Activated CD4-positive, alpha-beta memory T cell treated with anti-CD3 and anti-CD28 coated beads, Interleukin-2, amount 10 ng/mL, durations not matched to agents 7 days and 5 days (primary cell): ENCODE results near the gene NKPD1. TPM values are rescaled to one million over a fixed set of nuclear protein-coding genes. Genes with fewer than 3 reads are reported as not detected.

Experiments used
- CTCF ChIA-PET: fragments of 350-600 bp; sonication (Branson Sonifier 250); formaldehyde crosslinking; loops from one replicate; lab custom pipeline; 2021; ENCODE audit warnings: antibody characterized with exemption, inconsistent platforms; lab: Charles Lee
- POLR2A ChIA-PET: fragments of 350-600 bp; sonication (Branson Sonifier 250); formaldehyde crosslinking; loops from one replicate; lab custom pipeline; 2021; ENCODE audit warnings: antibody characterized with exemption; lab: Charles Lee
- DNase-seq: peaks from one replicate; pipeline ENCODE4 v3.0.0-alpha.2; 2020
- H3K27ac Mint-ChIP-seq: one replicate; pipeline ENCODE4 v1.8.0; 2021; ENCODE audit warnings: mild to moderate bottlenecking, mixed read lengths
- H3K27me3 Mint-ChIP-seq: one replicate; pipeline ENCODE4 v1.8.0; 2021; ENCODE audit warnings: mixed read lengths
- H3K36me3 Mint-ChIP-seq: one replicate; pipeline ENCODE4 v1.8.0; 2021; ENCODE audit warnings: low read depth, mixed read lengths
- H3K4me1 Mint-ChIP-seq: one replicate; pipeline ENCODE4 v1.8.0; 2021; ENCODE audit warnings: mixed read lengths
- H3K4me3 Mint-ChIP-seq: one replicate; pipeline ENCODE4 v1.8.0; 2021; ENCODE audit warnings: mild to moderate bottlenecking, mixed read lengths
- H3K9me3 Mint-ChIP-seq: one replicate; pipeline ENCODE4 v1.8.0; 2021; ENCODE audit warnings: mixed read lengths
- total RNA-seq, 2 experiments: library from RNA; stranded (reverse); gene quantifications; one replicate each; pipeline ENCODE4 v1.2.3, GENCODE V29; 2021

NKPD1 gene
- total RNA-seq, 2 experiments from 2014 or later, result 0.10 to 0.15 TPM

- no peak for DNase-seq
- Mint-ChIP-seq H3K36me3 (no peaks in the 10 kb centered on the region), H3K9me3 (no peaks in the 10 kb centered on the region), H3K27ac (no peak overlapping the region), H3K27me3 (peaks cover 15% of the 10 kb centered on the region), H3K4me3 (no peak overlapping the region), H3K4me1 (peaks cover 15% of the 10 kb centered on the region)
- POLR2A ChIA-PET, result interaction anchor here (0.9 to 1.2 kb wide), 2 partner anchors 10 to 12 kb away, joined by 3 to 4 read pairs; no protein-coding TSS in a partner anchor
- CTCF ChIA-PET, result no interaction called here
Measured at GRCh38 chr19:45159971-45160324, 834 bp downstream of the NKPD1 start.

- H3K27ac Mint-ChIP-seq, result no peak overlapping the region
- DNase-seq, result no peak
- ChIA-PET CTCF (no interaction called here), POLR2A (interaction anchor here (0.9 to 1.2 kb wide), 2 partner anchors 10 to 12 kb away, joined by 3 to 4 read pairs; no protein-coding TSS in a partner anchor)
- peaks cover 17% of the 10 kb centered on the region for H3K27me3 Mint-ChIP-seq
- H3K9me3 Mint-ChIP-seq, result no peaks in the 10 kb centered on the region
- H3K4me1 Mint-ChIP-seq, result peaks cover 12% of the 10 kb centered on the region
- no peaks in the 10 kb centered on the region for H3K36me3 Mint-ChIP-seq
- H3K4me3 Mint-ChIP-seq, result no peak overlapping the region
Measured at GRCh38 chr19:45159210-45159970, 1.4 kb downstream of the NKPD1 start.

GRCh38 chr19:45158503-45159209, 2.1 kb downstream of the NKPD1 start:
- H3K36me3 Mint-ChIP-seq, result no peaks in the 10 kb centered on the region
- no peaks in the 10 kb centered on the region for H3K9me3 Mint-ChIP-seq
- H3K4me1 Mint-ChIP-seq, result peaks cover 12% of the 10 kb centered on the region
- CTCF ChIA-PET, result no interaction called here
- DNase-seq, result no peak
- H3K27ac Mint-ChIP-seq, result no peak overlapping the region
- POLR2A ChIA-PET, result interaction anchor here (1.2 kb wide), 1 partner anchor 11 kb away, joined by 4 read pairs; no protein-coding TSS in a partner anchor
- no peak overlapping the region for H3K4me3 Mint-ChIP-seq
- H3K27me3 Mint-ChIP-seq, result peaks cover 24% of the 10 kb centered on the region

- H3K27ac Mint-ChIP-seq, result no peak overlapping the region
- peaks cover 31% of the 10 kb centered on the region for H3K27me3 Mint-ChIP-seq
- H3K36me3 Mint-ChIP-seq, result peaks cover 4% of the 10 kb centered on the region
- no peak overlapping the region for H3K4me3 Mint-ChIP-seq
- ChIA-PET POLR2A (no interaction called here), CTCF (no interaction called here)
- no peak for DNase-seq
- peaks cover 2% of the 10 kb centered on the region for H3K9me3 Mint-ChIP-seq
- H3K4me1 Mint-ChIP-seq, result peaks cover 19% of the 10 kb centered on the region
Measured at GRCh38 chr19:45156751-45157150, 4.0 kb downstream of the NKPD1 start.

GRCh38 chr19:45156011-45156630, 4.7 kb downstream of the NKPD1 start:
- H3K4me1 Mint-ChIP-seq, result peaks cover 24% of the 10 kb centered on the region
- no peak for DNase-seq
- ChIA-PET CTCF (no interaction called here), POLR2A (no interaction called here)
- H3K36me3 Mint-ChIP-seq, result peaks cover 4% of the 10 kb centered on the region
- no peak overlapping the region for H3K27ac Mint-ChIP-seq
- peaks cover 34% of the 10 kb centered on the region for H3K27me3 Mint-ChIP-seq
- peaks cover 2% of the 10 kb centered on the region for H3K9me3 Mint-ChIP-seq
- no peak overlapping the region for H3K4me3 Mint-ChIP-seq

GRCh38 chr19:45154064-45154827, 6.5 kb downstream of the NKPD1 start:
- Mint-ChIP-seq H3K4me3 (no peak overlapping the region), H3K36me3 (peaks cover 4% of the 10 kb centered on the region), H3K9me3 (peaks cover 2% of the 10 kb centered on the region), H3K27me3 (peaks cover 33% of the 10 kb centered on the region), H3K27ac (no peak overlapping the region), H3K4me1 (peaks cover 28% of the 10 kb centered on the region)
- ChIA-PET POLR2A (interaction anchor here (0.5 to 3.3 kb wide), 4 partner anchors 16 to 222 kb away, joined by 3 to 20 read pairs (median 6); partner anchors contain the start of genes BLOC1S3 and TRAPPC6A), CTCF (interaction anchor here (1.0 to 3.3 kb wide), 4 partner anchors 10 to 62 kb away, joined by 3 to 9 read pairs (median 4); partner anchors contain the start of genes BLOC1S3 and TRAPPC6A)
- DNase-seq, result no peak

- DNase-seq, result peak; percentile 40
- POLR2A ChIA-PET, result interaction anchor here (0.9 to 3.3 kb wide), 6 partner anchors 11 to 115 kb away, joined by 3 to 20 read pairs (median 4); partner anchors contain the start of genes BLOC1S3, CLASRP and TRAPPC6A
- H3K27me3 Mint-ChIP-seq, result peaks cover 33% of the 10 kb centered on the region
- peaks cover 4% of the 10 kb centered on the region for H3K36me3 Mint-ChIP-seq
- no peak overlapping the region for H3K27ac Mint-ChIP-seq
- H3K4me3 Mint-ChIP-seq, result peak overlapping the region; percentile 49
- CTCF ChIA-PET, result interaction anchor here (0.6 to 3.3 kb wide), 5 partner anchors 11 to 184 kb away, joined by 3 to 9 read pairs (median 4); partner anchors contain the start of genes BLOC1S3 and TRAPPC6A
- H3K4me1 Mint-ChIP-seq, result peaks cover 29% of the 10 kb centered on the region
- peaks cover 2% of the 10 kb centered on the region for H3K9me3 Mint-ChIP-seq
Measured at GRCh38 chr19:45153339-45154063, 7.3 kb downstream of the NKPD1 start.

GRCh38 chr19:45152504-45153338, 8.1 kb downstream of the NKPD1 start:
- Mint-ChIP-seq H3K27ac (no peak overlapping the region), H3K36me3 (peaks cover 4% of the 10 kb centered on the region), H3K4me1 (peaks cover 29% of the 10 kb centered on the region), H3K9me3 (peaks cover 2% of the 10 kb centered on the region), H3K27me3 (peaks cover 30% of the 10 kb centered on the region), H3K4me3 (peak overlapping the region; percentile 49)
- ChIA-PET POLR2A (interaction anchor here (0.9 to 3.3 kb wide), 7 partner anchors 10 to 114 kb away, joined by 3 to 20 read pairs (median 4); partner anchors contain the start of genes BLOC1S3, CLASRP, PPP1R37 and TRAPPC6A), CTCF (interaction anchor here (0.6 to 3.3 kb wide), 4 partner anchors 15 to 185 kb away, joined by 3 to 9 read pairs (median 4); partner anchors contain the start of genes BLOC1S3 and TRAPPC6A)
- DNase-seq, result peak; percentile 66

GRCh38 chr19:45151821-45152503, 8.8 kb downstream of the NKPD1 start:
- Mint-ChIP-seq H3K36me3 (peaks cover 4% of the 10 kb centered on the region), H3K9me3 (peaks cover 2% of the 10 kb centered on the region), H3K27me3 (peaks cover 26% of the 10 kb centered on the region), H3K27ac (no peak overlapping the region), H3K4me3 (no peak overlapping the region), H3K4me1 (peaks cover 29% of the 10 kb centered on the region)
- DNase-seq, result no peak
- POLR2A ChIA-PET, result interaction anchor here (0.9 to 3.3 kb wide), 4 partner anchors 9 to 59 kb away, joined by 3 to 20 read pairs (median 3); partner anchors contain the start of genes BLOC1S3, PPP1R37 and TRAPPC6A
- CTCF ChIA-PET, result interaction anchor here (3.3 kb wide), 1 partner anchor 26 kb away, joined by 9 read pairs; the partner anchor contains the start of genes BLOC1S3 and TRAPPC6A

- DNase-seq, result no peak
- ChIA-PET POLR2A (interaction anchor here (0.5 to 3.3 kb wide), 4 partner anchors 13 to 27 kb away, joined by 3 to 20 read pairs (median 4); partner anchors contain the start of genes BLOC1S3 and TRAPPC6A), CTCF (no interaction called here)
- H3K27ac Mint-ChIP-seq, result no peak overlapping the region
- peaks cover 29% of the 10 kb centered on the region for H3K4me1 Mint-ChIP-seq
- no peak overlapping the region for H3K4me3 Mint-ChIP-seq
- peaks cover 4% of the 10 kb centered on the region for H3K36me3 Mint-ChIP-seq
- peaks cover 2% of the 10 kb centered on the region for H3K9me3 Mint-ChIP-seq
- peaks cover 25% of the 10 kb centered on the region for H3K27me3 Mint-ChIP-seq
Measured at GRCh38 chr19:45151320-45151719, 9.5 kb downstream of the NKPD1 start.
